OCI-LY3 (cell line): ENCODE results near the gene B4GALT4.

ENCODE experiments used
- H2AFZ ChIP-seq: fragments of 200-600, 300-600 bp; shearing (Covaris generic); 2 replicates; pipeline ENCODE4 v1.6.0; 2014; ENCODE audit warnings: antibody characterized with exemption, low read depth, low read length
- H3K27ac ChIP-seq: fragments of 200-600, 300-600 bp; sonication (generic); 2 replicates; pipeline ENCODE4 v1.5.1; 2014; ENCODE audit warnings: mild to moderate bottlenecking, low read length, moderate library complexity, mixed read lengths
- H3K27me3 ChIP-seq: fragments of 200-600, 300-600 bp; sonication (generic); 2 replicates; pipeline ENCODE4 v1.6.1; 2014; ENCODE audit warnings: low read depth, low read length, mixed read lengths
- H3K36me3 ChIP-seq: fragments of 200-600, 300-600 bp; sonication (generic); replicated peaks from 2 replicates; pipeline ENCODE3; 2014; ENCODE audit warnings: low read depth, low read length, mixed read lengths
- H3K4me1 ChIP-seq: fragments of 300-600, 200-600 bp; sonication (generic); 2 replicates; pipeline ENCODE4 v1.6.1; 2014; ENCODE audit warnings: low read length, mixed read lengths
- H3K4me2 ChIP-seq: fragments of 200-600, 300-600 bp; sonication (generic); 2 replicates; pipeline ENCODE4 v1.6.1; 2014; ENCODE audit warnings: low read length, mixed read lengths
- H3K4me3 ChIP-seq: fragments of 300-600, 200-600 bp; sonication (generic); 2 replicates; pipeline ENCODE4 v1.5.1; 2014; ENCODE audit warnings: antibody characterized with exemption, mild to moderate bottlenecking, low read length, moderate library complexity
- H3K79me2 ChIP-seq: fragments of 300-600, 200-600 bp; shearing (Covaris generic); 2 replicates; pipeline ENCODE4 v1.6.1; 2014; ENCODE audit warnings: mild to moderate bottlenecking, low read length, mixed read lengths
- H3K9ac ChIP-seq: fragments of 300-600, 200-600 bp; shearing (Covaris generic); 2 replicates; pipeline ENCODE4 v1.6.0; 2014; ENCODE audit warnings: mild to moderate bottlenecking, low read length, moderate library complexity
- H3K9me3 ChIP-seq: fragments of 200-600, 300-600 bp; shearing (Covaris generic); 2 replicates; pipeline ENCODE4 v1.6.1; 2014; ENCODE audit warnings: low read length, mixed read lengths; ENCODE audit not compliant: insufficient read depth
- H4K20me1 ChIP-seq: fragments of 200-600, 300-600 bp; sonication (generic); 2 replicates; pipeline ENCODE4 v1.6.1; 2016; ENCODE audit warnings: low read length, mixed read lengths; ENCODE audit not compliant: insufficient read depth
- CTCF ChIP-seq: fragments of 200-600, 300-600 bp; sonication (generic); IDR thresholded peaks from 2 replicates; pipeline ENCODE4 v1.5.1; 2014; ENCODE audit warnings: antibody characterized with exemption, low read length, low read depth
- EZH2phosphoT487 ChIP-seq: fragments of 200-600 bp; shearing (Covaris generic); IDR thresholded peaks from 2 replicates; pipeline ENCODE4 v1.6.1; 2018; ENCODE audit warnings: antibody characterized with exemption, mixed run types, low read depth

B4GALT4 gene

DNA sequence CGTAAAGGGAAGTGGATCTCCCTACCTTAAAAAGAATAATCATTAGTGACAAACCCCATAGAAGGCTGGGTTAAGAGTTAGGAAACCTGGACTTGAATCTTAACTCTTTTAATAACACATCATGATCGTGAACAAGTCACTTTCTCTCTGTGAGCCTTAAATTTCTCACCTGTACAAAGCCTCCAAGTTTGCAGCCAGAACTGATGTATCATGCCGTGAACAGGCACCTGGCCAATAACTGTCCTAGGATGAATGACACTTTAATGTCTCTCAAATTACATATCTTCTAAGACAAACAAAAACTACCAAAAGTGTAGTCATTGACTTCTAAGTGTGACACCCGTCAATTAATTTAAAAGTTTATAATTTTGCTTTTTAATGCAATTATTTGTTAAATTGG, 63.4 kb downstream of the B4GALT4 start:
- TF ChIP-seq EZH2phosphoT487 (no peak), CTCF (no peak)
- no peaks in the 10 kb centered on the region for H3K36me3 ChIP-seq
- no peaks in the 10 kb centered on the region for H3K9me3 ChIP-seq
- no peak overlapping the region for H3K27ac ChIP-seq
- no peaks in the 10 kb centered on the region for H4K20me1 ChIP-seq
- no peaks in the 10 kb centered on the region for H3K79me2 ChIP-seq
- peaks cover 15% of the 10 kb centered on the region for H3K27me3 ChIP-seq
- H3K4me3 ChIP-seq, result no peak overlapping the region
- H3K4me1 ChIP-seq, result peaks cover 7% of the 10 kb centered on the region; the same call in 1 of the 2 replicates
- no peak overlapping the region for H3K9ac ChIP-seq
- no peak overlapping the region for H3K4me2 ChIP-seq
- no peak overlapping the region for H2AFZ ChIP-seq

DNA sequence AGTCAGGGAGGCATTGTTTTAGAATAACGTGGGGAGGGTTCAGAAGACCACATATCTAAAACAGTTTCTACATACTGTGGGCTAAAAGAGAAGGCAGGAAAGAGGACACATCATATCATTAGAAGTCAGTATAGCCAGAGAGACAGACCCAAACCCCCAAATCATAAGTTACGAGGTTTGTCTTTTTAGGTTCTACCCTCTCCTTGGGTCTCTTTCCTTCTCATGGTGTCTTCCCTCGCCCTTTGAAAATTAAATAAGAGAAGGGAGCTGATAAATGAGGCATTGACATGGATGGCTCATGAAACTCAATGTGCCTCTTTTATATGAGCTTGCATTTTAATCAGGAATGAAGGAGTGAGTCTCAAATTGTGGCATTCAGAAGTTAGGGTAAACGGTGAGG, 63.9 kb downstream of the B4GALT4 start:
- Histone ChIP-seq H4K20me1 (no peaks in the 10 kb centered on the region), H3K4me3 (no peak overlapping the region), H3K36me3 (no peaks in the 10 kb centered on the region), H3K79me2 (no peaks in the 10 kb centered on the region), H3K27me3 (peaks cover 15% of the 10 kb centered on the region), H3K4me1 (peaks cover 7% of the 10 kb centered on the region; the same call in 1 of the 2 replicates), H3K9me3 (no peaks in the 10 kb centered on the region), H3K9ac (no peak overlapping the region), H3K4me2 (no peak overlapping the region), H3K27ac (no peak overlapping the region), H2AFZ (no peak overlapping the region)
- TF ChIP-seq CTCF (no peak), EZH2phosphoT487 (no peak)

DNA sequence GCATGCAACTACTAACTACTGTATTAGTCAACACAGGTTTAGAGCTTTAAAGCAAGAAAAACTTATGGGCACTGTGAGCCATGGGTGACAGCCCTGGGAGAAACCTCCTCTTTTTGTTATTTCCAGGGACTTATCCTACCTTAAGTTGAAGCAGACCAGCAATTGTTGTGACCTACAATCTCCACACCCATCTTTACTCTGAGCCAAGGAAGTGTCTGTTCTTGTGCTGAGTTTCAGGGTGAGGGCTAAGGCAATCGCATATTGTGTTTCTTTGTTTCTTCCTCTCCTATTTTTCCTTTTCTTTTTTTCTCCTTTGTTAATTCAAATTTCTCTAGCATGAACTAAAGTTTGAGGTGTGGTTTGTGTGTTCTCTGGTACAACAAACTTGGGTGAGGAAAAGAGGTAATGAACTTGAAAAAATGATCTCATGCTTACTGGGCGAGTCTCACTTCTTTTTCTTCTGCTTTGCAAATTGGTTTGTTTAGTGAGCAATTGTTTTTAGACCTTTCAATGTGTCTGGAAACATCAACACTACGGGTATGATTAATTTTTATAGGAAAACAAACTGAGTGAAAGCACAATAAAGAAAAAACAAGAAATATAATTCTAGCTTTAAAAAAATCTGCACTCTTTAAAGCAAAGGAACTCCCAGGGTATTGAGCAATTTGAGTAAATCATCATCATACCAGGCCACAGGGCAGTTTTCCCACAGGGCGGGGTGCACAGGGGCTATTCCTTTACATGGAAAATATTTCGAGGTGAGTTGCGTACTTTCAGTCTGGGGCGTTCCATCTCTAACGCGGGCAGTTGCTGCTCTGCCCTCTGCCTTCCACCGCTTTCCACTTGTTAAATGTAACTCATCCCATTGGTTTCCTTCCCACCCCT, 64.6 kb downstream of the B4GALT4 start:
- H4K20me1 ChIP-seq, result no peaks in the 10 kb centered on the region
- no peaks in the 10 kb centered on the region for H3K79me2 ChIP-seq
- H2AFZ ChIP-seq, result no peak overlapping the region
- H3K4me1 ChIP-seq, result peaks cover 7% of the 10 kb centered on the region; the same call in 1 of the 2 replicates
- TF ChIP-seq CTCF, result no peak
- TF ChIP-seq EZH2phosphoT487, result no peak
- H3K4me3 ChIP-seq, result no peak overlapping the region
- H3K9ac ChIP-seq, result no peak overlapping the region
- peaks cover 15% of the 10 kb centered on the region for H3K27me3 ChIP-seq
- H3K27ac ChIP-seq, result no peak overlapping the region
- H3K36me3 ChIP-seq, result no peaks in the 10 kb centered on the region
- H3K9me3 ChIP-seq, result no peaks in the 10 kb centered on the region
- no peak overlapping the region for H3K4me2 ChIP-seq

DNA sequence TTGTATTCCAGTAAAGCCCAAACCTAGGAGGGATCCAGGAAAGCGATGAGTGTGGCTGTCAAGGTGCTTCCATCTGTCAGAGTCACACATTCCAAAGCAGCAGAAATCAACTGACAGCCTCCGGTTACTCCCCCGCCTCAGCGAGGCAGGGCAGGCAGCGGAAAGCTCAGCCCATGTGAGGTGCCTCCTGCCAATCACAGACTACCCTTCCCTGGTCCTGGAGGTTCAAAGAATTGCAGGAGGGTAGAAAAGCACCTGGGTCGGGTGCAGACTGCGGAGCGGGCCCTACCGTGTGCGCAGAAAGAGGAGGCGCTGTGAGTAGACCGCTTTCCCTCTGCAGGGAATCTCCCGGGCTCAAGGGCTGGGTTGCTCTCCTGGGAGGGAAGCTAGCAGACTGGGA, 67.4 kb downstream of the B4GALT4 start, which contains the start of gene UPK1B:
TSS of gene UPK1B (plus strand) at position 274 of the 400 bp plus-strand sequence. CDS start 13,144 bp downstream, outside the sequence.
- Histone ChIP-seq H3K4me2 (no peak within 1 kb of the TSS), H4K20me1 (no peaks in the 10 kb centered on the region), H3K36me3 (no peaks in the 10 kb centered on the region), H3K9ac (no peak within 1 kb of the TSS), H3K27me3 (peaks cover 11% of the 10 kb centered on the region), H3K4me3 (no peak within 1 kb of the TSS), H3K4me1 (peaks cover 7% of the 10 kb centered on the region; the same call in 1 of the 2 replicates), H3K79me2 (no peaks in the 10 kb centered on the region), H3K9me3 (no peaks in the 10 kb centered on the region), H3K27ac (no peak within 1 kb of the TSS), H2AFZ (no peak within 1 kb of the TSS)
- TF ChIP-seq CTCF, result no peak
- TF ChIP-seq EZH2phosphoT487, result no peak
